ENCODE measurements around the gene MOK. TPM values are rescaled to one million over a fixed set of nuclear protein-coding genes. Genes with fewer than 3 reads are reported as not detected.

The MOK gene
- total RNA-seq, 6 experiments from 2014 or later = 2.7 to 4.7 (median 3.8) TPM

GRCh38 chr14:102326583-102326982 is 21.6 kb upstream of the MOK start:
- Histone ChIP-seq H3K27ac (no peak overlapping the region), H3K9me3 (no peaks in the 10 kb centered on the region), H3K36me3 (peaks cover 0 to 10% (median 0%) of the 10 kb centered on the region in 4 donors), H3K4me1 (peaks cover 0 to 8% (median 0%) of the 10 kb centered on the region in 4 donors), H3K27me3 (no peaks in the 10 kb centered on the region), H3K4me3 (no peak overlapping the region)
- no peak for TF ChIP-seq POLR2A (IDR thresholded peaks at IDR 0.05)
- TF ChIP-seq, protein P1, sequence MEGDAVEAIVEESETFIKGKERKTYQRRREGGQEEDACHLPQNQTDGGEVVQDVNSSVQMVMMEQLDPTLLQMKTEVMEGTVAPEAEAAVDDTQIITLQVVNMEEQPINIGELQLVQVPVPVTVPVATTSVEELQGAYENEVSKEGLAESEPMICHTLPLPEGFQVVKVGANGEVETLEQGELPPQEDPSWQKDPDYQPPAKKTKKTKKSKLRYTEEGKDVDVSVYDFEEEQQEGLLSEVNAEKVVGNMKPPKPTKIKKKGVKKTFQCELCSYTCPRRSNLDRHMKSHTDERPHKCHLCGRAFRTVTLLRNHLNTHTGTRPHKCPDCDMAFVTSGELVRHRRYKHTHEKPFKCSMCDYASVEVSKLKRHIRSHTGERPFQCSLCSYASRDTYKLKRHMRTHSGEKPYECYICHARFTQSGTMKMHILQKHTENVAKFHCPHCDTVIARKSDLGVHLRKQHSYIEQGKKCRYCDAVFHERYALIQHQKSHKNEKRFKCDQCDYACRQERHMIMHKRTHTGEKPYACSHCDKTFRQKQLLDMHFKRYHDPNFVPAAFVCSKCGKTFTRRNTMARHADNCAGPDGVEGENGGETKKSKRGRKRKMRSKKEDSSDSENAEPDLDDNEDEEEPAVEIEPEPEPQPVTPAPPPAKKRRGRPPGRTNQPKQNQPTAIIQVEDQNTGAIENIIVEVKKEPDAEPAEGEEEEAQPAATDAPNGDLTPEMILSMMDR (IDR thresholded peaks at IDR 0.05) = no peak
- no peak for DNase-seq
- no peak for ATAC-seq
- WGBS (ENCODE audit: insufficient coverage, low coverage, low lambda C conversion rate, missing lambda C conversion rate) = 94% methylated on average over 7 of the region's 14 CpGs
- intact Hi-C loops (cut with DNase I) = no loop called here

GRCh38 chr14:102325791-102326345 is 20.9 kb upstream of the MOK start:
- no peak for ATAC-seq
- Histone ChIP-seq H3K4me1 (peaks cover 0 to 15% (median 3%) of the 10 kb centered on the region in 4 donors), H3K9me3 (no peaks in the 10 kb centered on the region), H3K36me3 (peaks cover 0 to 10% (median 0%) of the 10 kb centered on the region in 4 donors), H3K27ac (no peak overlapping the region), H3K4me3 (no peak overlapping the region), H3K27me3 (no peaks in the 10 kb centered on the region)
- intact Hi-C loops (cut with DNase I) = no loop called here
- DNase-seq = no peak
- 80% methylated on average over 4 of the region's 9 CpGs for WGBS (ENCODE audit: insufficient coverage, low coverage, low lambda C conversion rate, missing lambda C conversion rate)
- TF ChIP-seq, protein P1 (IDR thresholded peaks at IDR 0.05) = no peak
- TF ChIP-seq POLR2A (IDR thresholded peaks at IDR 0.05) = no peak

DNA sequence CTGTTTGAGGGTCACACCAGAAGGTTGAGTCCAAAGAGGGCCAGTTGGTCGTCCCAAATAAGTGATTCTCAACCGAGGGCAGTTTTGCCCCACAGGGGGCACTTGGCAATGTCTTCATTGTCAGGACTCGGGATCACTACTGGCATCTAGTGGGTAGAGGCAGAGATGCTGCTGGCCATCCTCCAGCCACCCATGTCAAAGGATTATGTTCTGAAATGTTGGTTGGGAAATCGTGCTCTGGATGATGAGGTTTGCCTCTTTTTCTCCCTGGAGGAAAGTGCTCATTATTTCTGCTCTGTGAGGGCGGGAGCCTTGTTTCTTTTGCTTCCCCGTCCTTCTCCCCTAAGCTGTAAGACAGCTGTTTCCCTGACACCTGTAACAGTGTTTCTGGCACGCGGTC is 18.1 kb upstream of the MOK start:
- Histone ChIP-seq H3K27me3 (no peaks in the 10 kb centered on the region), H3K9me3 (no peaks in the 10 kb centered on the region), H3K36me3 (peaks cover 0 to 10% (median 0%) of the 10 kb centered on the region in 4 donors), H3K27ac (no peak overlapping the region), H3K4me3 (no peak overlapping the region), H3K4me1 (peaks cover 0 to 25% (median 6%) of the 10 kb centered on the region in 4 donors)
- DNase-seq = peak; percentile 61 to 81 (median 77)
- peak; percentile 50 to 73 (median 72) for ATAC-seq
- TF ChIP-seq, protein P1 (IDR thresholded peaks at IDR 0.05) = peak; percentile 29 to 61 (median 48)
- TF ChIP-seq POLR2A (IDR thresholded peaks at IDR 0.05) = no peak
- intact Hi-C loops (cut with DNase I) = no loop called here
- WGBS (ENCODE audit: insufficient coverage, low coverage, low lambda C conversion rate, missing lambda C conversion rate) = 17% methylated on average over 8 of the region's 8 CpGs

- intact Hi-C loops (cut with DNase I) = no loop called here
- Histone ChIP-seq H3K4me1 (peaks cover 0 to 32% (median 9%) of the 10 kb centered on the region in 4 donors), H3K36me3 (peaks cover 0 to 10% (median 0%) of the 10 kb centered on the region in 4 donors), H3K27ac (no peak overlapping the region), H3K4me3 (no peak overlapping the region), H3K9me3 (no peaks in the 10 kb centered on the region), H3K27me3 (no peaks in the 10 kb centered on the region)
- ATAC-seq (no peak), DNase-seq (no peak)
- 86% methylated on average over 11 of the region's 12 CpGs for WGBS (ENCODE audit: insufficient coverage, low coverage, low lambda C conversion rate, missing lambda C conversion rate)
- TF ChIP-seq POLR2A (IDR thresholded peaks at IDR 0.05) = no peak
- TF ChIP-seq, protein P1 (IDR thresholded peaks at IDR 0.05) = no peak
These were observed 16.8 kb upstream of the MOK start for GRCh38 chr14:102321456-102322422.
